Measurements from ENCODE around the gene MYO9A.
"Not testable (repeated sequence)": the region's sequence is repeated elsewhere in the genome, so short reads cannot be mapped to it uniquely, and the experiment has no call there.

The MYO9A gene

GRCh38 chr15:72136170-72137051, 18.5 kb upstream of the MYO9A start:
- DNase-seq, result no peak

GRCh38 chr15:72135719-72136118, 17.8 kb upstream of the MYO9A start:
- no peak for DNase-seq

GRCh38 chr15:72133211-72133610, 15.3 kb upstream of the MYO9A start:
- DNase-seq, result no peak

- DNase-seq, result no peak
These were observed 14.0 kb upstream of the MYO9A start for GRCh38 chr15:72131922-72132321.

GRCh38 chr15:72130272-72130671, 12.3 kb upstream of the MYO9A start:
- DNase-seq, result no peak

GRCh38 chr15:72128359-72128758, 10.4 kb upstream of the MYO9A start:
- no peak for DNase-seq

- no peak for DNase-seq
These were observed 9.9 kb upstream of the MYO9A start for GRCh38 chr15:72127724-72128322.

GRCh38 chr15:72124218-72124617, 6.3 kb upstream of the MYO9A start:
- DNase-seq, result no peak

- peak; percentile 89 for DNase-seq
These were observed 399 bp downstream of the MYO9A start for GRCh38 chr15:72117486-72118016.

- peak; percentile 46 for DNase-seq
These were observed 1.0 kb downstream of the MYO9A start for GRCh38 chr15:72116731-72117485.

- no peak for DNase-seq
These were observed 4.5 kb downstream of the MYO9A start for GRCh38 chr15:72113347-72114031.

GRCh38 chr15:72112805-72113204, 5.1 kb downstream of the MYO9A start:
- DNase-seq, result no peak

GRCh38 chr15:72112116-72112515, 5.8 kb downstream of the MYO9A start:
- DNase-seq, result no peak

GRCh38 chr15:72110355-72110754, 7.6 kb downstream of the MYO9A start:
- no peak for DNase-seq

GRCh38 chr15:72106068-72106467, 11.9 kb downstream of the MYO9A start:
- DNase-seq, result no peak

- no peak for DNase-seq
These were observed 12.8 kb downstream of the MYO9A start for GRCh38 chr15:72105111-72105510.

- DNase-seq, result not testable (repeated sequence)
These were observed 17.4 kb downstream of the MYO9A start for GRCh38 chr15:72100551-72100950.

GRCh38 chr15:72099155-72099554, 18.8 kb downstream of the MYO9A start:
- no peak for DNase-seq

GRCh38 chr15:72098040-72098439, 19.9 kb downstream of the MYO9A start:
- DNase-seq, result no peak

- DNase-seq, result no peak
These were observed 21.2 kb downstream of the MYO9A start for GRCh38 chr15:72096796-72097195.

GRCh38 chr15:72092691-72093090, 25.3 kb downstream of the MYO9A start:
- DNase-seq, result no peak

- no peak for DNase-seq
These were observed 25.9 kb downstream of the MYO9A start for GRCh38 chr15:72092006-72092405.

Data from right forelimb (tissue), 1 donor.